ENCODE measurements around the gene CUEDC2. TPM values are rescaled to one million over a fixed set of nuclear protein-coding genes. Genes with fewer than 3 reads are reported as not detected.

The CUEDC2 gene
- total RNA-seq, 1 experiment from 2014 or later = 19.5 TPM

DNA sequence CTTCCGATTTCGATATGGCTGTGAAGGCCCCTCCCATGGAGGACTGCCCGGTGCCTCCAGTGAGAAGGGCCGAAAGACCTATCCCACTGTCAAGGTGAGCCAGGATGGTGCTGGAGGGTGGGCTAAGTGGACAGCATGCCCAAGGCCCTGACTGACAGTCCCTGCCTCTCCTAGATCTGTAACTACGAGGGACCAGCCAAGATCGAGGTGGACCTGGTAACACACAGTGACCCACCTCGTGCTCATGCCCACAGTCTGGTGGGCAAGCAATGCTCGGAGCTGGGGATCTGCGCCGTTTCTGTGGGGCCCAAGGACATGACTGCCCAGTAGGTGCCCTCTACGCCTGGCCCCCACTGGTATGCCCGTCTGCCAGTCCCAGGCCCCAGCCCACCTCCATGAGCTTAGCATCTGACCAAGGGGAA is 35.6 kb downstream of the CUEDC2 start:
- no peak for DNase-seq (ENCODE audit: low read depth)

GRCh38 chr10:102396317-102396650 is 36.1 kb downstream of the CUEDC2 start:
- no peak for DNase-seq (ENCODE audit: low read depth)

GRCh38 chr10:102395400-102396316 is 36.7 kb downstream of the CUEDC2 start, which contains the start of gene NFKB2:
NFKB2 (plus strand) TSS chr10:102395705; CDS start chr10:102395960, 255 bp downstream.
- DNase-seq (ENCODE audit: low read depth) = peak; percentile 90

DNA sequence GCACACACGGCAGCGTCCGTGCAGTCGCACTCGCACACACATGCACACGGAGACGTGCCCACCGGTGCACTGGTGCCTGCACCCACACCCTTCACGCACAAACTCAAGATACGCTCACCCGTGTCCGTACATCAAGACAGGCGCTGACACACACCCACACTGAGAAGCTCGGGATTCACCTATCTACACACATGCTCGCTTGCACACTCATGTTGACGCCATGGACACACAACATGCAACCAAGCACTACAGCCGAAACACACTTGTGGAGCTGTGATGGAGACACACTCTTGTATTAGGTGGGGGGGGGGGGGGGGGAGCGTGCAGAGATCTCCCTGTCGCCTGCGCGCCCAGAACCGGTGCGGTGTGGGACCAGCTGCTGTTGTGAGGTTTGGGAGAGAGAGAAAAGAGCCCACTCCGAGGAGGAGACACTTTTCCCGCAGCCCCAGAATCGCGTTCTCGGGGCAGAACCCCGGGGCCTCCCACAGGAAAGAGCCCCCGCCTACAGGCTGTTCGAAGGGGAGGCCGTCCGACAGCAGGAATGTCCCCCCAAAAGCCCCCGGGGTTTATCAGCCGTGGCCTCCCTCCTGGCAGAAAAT is 37.5 kb downstream of the CUEDC2 start:
- peak; percentile 61 for DNase-seq (ENCODE audit: low read depth)

GRCh38 chr10:102394079-102394800 is 38.1 kb downstream of the CUEDC2 start:
- DNase-seq (ENCODE audit: low read depth) = peak; percentile 93

GRCh38 chr10:102393411-102394078 is 38.8 kb downstream of the CUEDC2 start:
- no peak for DNase-seq (ENCODE audit: low read depth)

GRCh38 chr10:102392306-102392705 is 40.1 kb downstream of the CUEDC2 start:
- DNase-seq (ENCODE audit: low read depth) = no peak

GRCh38 chr10:102389894-102390293 is 42.5 kb downstream of the CUEDC2 start:
- DNase-seq (ENCODE audit: low read depth) = no peak

DNA sequence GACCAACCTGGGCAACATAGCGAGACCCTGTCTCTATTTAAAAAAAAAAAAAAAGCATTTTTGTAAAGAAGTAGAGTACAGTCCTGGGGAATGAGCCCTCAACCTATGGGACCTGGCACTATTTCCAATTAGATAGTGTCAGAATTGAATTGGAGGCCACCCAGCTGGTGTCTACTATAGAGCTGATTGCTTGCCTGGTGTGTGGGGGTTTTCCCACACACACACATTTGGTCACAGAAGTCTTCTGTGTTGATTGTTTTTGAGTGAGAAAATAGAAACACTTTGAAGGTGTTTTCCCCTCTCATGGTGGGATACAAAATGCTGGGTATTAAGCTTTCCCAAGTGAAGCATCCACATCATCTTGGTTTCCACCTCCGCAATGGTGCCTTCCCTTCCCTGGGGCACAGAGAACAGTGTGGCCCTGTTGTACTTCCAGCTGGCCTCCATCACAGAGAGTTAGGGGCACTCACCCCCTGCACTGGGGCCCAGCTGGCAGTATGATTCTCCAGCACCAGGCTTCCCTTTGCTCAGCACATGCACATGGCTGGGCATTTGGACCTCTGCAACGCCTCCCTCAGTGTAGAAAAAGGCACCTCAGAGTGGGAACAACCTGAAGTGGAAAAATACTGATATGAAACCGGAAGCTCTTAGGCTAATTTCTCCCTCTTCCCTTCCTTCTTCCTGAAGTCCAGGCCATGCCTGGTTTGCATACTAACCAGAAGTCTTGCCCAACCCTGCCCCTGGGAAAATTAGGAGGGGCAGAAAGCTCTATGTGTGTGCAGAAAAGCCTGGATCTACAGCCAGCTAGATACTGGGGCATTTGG is 47.6 kb downstream of the CUEDC2 start:
- DNase-seq (ENCODE audit: low read depth) = no peak

DNA sequence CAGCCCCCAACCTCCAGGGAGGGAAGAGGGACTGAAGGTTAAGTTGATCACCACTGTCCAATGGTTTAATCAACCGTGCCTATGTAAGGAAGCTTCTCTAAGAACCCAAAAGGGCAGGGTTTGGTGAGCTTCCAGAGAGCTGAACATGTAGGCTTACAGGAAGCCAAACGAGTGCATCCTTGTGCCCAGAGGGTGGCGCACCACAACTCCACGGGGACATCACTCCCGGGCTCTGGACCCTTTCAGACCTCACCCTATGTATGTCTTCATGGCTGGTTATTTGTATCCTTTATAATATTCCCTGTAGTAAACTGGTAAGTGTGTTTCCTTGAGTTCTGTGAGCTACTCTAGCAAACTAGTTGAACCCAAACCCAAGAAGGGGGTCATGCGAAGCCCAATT is 48.3 kb downstream of the CUEDC2 start:
- DNase-seq (ENCODE audit: low read depth) = no peak

DNA sequence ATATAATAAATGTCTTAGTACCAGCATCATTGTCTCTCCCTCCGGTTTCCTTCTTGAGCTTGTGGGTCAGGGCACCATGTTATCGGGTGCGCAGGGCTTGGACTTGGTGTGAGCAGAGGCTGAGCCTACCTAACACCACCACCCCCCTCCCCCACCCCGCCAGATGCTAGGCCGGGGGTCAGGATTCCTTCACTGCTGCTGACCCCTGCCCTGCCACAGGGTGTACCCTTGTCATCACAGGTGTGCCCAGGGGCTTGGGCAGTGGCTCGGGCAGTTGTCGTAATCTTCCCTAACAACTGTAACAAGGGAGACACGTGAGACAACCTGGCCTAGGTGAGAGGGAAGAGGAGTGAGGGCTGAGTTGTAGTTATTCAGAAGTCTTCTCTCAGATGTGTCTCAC is 49.5 kb downstream of the CUEDC2 start:
- no peak for DNase-seq (ENCODE audit: low read depth)

DNA sequence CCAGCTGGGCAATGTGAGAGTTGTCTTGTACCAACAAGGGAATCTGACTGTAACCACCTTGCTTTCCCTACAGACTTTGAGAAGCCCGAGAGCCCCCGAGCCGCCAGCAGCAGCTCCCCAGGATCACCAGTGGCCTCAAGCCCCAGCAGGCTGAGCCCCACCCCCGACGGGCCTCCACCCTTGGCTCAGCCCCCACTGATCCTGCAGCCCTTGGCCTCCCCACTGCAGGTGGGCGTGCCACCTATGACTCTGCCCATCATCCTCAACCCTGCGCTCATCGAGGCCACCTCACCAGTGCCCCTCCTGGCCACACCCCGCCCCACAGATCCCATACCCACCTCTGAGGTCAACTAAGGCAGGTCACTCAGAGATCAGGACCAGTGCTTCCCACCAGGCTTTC is 50.4 kb downstream of the CUEDC2 start:
- no peak for DNase-seq (ENCODE audit: low read depth)

GRCh38 chr10:102379383-102379782 is 53.0 kb downstream of the CUEDC2 start:
- DNase-seq (ENCODE audit: low read depth) = no peak

GRCh38 chr10:102376901-102377300 is 55.5 kb downstream of the CUEDC2 start:
- no peak for DNase-seq (ENCODE audit: low read depth)

DNA sequence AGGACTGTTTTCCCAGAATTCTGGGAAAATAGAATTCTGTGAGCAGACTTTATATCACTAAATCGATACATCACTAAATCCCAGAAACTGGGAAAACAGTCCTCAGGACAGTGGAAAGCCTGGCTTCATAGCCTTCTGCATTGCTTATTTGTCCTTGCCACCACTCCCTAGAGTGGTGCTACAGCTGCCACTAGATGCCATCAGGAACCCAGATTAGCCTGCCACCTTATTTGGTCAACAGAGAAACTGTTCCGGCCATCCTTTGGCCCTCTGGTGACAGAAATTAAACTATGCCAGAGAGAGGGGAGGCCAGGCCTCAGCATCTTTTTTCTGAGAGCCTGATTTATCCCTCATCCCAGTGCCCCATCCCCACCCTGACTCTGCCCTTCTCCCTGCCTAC is 56.5 kb downstream of the CUEDC2 start:
- no peak for DNase-seq (ENCODE audit: low read depth)

DNA sequence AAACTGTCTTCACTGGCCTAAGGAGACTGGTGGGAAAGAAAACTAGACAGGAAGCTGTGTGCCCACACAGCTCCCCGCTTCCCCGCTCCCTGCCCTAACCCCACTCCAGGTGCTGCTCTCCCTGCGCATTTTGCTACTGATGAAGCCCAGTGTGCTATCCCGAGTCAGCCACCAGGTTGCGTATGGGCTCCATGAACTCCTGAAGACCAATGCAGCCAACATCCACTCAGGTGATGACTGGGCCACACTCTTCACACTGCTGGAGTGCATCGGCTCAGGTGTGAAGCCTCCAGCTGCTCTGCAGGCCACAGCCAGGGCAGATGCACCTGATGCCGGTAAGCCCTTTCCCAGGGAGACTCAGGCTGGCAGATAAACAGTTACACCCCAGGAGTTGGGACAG is 57.1 kb downstream of the CUEDC2 start:
- no peak for DNase-seq (ENCODE audit: low read depth)

Other genes with a start within 250 kb of the CUEDC2 start
- 0.06 TPM in 1 of 2 replicates, not detected in the other for gene ELOVL3, start 206.3 kb downstream of the CUEDC2 start, total RNA-seq (2014; rRNA removed; shearing (Covaris generic))
- gene PITX3, start 191.1 kb downstream of the CUEDC2 start, total RNA-seq (2014; rRNA removed; shearing (Covaris generic)) = not detected in 2 replicates
- 17.3 and 26.5 TPM in 2 replicates for gene GBF1, start 187.0 kb downstream of the CUEDC2 start, total RNA-seq (2014; rRNA removed; shearing (Covaris generic))
- gene NFKB2, start 36.9 kb downstream of the CUEDC2 start, total RNA-seq (2014; rRNA removed; shearing (Covaris generic)) = 44.0 and 47.3 TPM in 2 replicates
- gene PSD, start 13.8 kb downstream of the CUEDC2 start, total RNA-seq (2014; rRNA removed; shearing (Covaris generic)) = 0.29 TPM in 1 of 2 replicates, not detected in the other
- 4.9 and 8.1 TPM in 2 replicates for gene FBXL15, start 11.7 kb downstream of the CUEDC2 start, total RNA-seq (2014; rRNA removed; shearing (Covaris generic))
- not detected in 2 replicates for gene C10orf95, start 19.0 kb upstream of the CUEDC2 start, total RNA-seq (2014; rRNA removed; shearing (Covaris generic))
- gene ACTR1A, start 70.1 kb upstream of the CUEDC2 start, total RNA-seq (2014; rRNA removed; shearing (Covaris generic)) = 77.7 and 79.4 TPM in 2 replicates
- gene SUFU, start 71.4 kb upstream of the CUEDC2 start, total RNA-seq (2014; rRNA removed; shearing (Covaris generic)) = 0.40 and 0.60 TPM in 2 replicates
- 39.8 and 54.1 TPM in 2 replicates for gene TRIM8, start 211.9 kb upstream of the CUEDC2 start, total RNA-seq (2014; rRNA removed; shearing (Covaris generic))

All from Daoy (cell line).